ENCODE results near the gene TBC1D17.

The TBC1D17 gene

GRCh38 chr19:49880162-49880869 lies 2.8 kb downstream of the TBC1D17 start:
- H3K27ac ChIP-seq: no peak overlapping the region
- TF ChIP-seq CTCF (IDR thresholded peaks at IDR 0.05) (no peak), ZFX (IDR thresholded peaks at IDR 0.05; ENCODE audit: borderline replicate concordance) (no peak)

GRCh38 chr19:49881186-49881585 lies 3.7 kb downstream of the TBC1D17 start:
- TF ChIP-seq CTCF (IDR thresholded peaks at IDR 0.05) (no peak), ZFX (IDR thresholded peaks at IDR 0.05; ENCODE audit: borderline replicate concordance) (no peak)
- no peak overlapping the region for H3K27ac ChIP-seq

- TF ChIP-seq CTCF (IDR thresholded peaks at IDR 0.05) (no peak), ZFX (IDR thresholded peaks at IDR 0.05; ENCODE audit: borderline replicate concordance) (no peak)
- H3K27ac ChIP-seq: no peak overlapping the region
Measured at GRCh38 chr19:49881672-49882394, 4.3 kb downstream of the TBC1D17 start.

GRCh38 chr19:49882643-49883042 lies 5.1 kb downstream of the TBC1D17 start:
- no peak overlapping the region for H3K27ac ChIP-seq
- TF ChIP-seq ZFX (IDR thresholded peaks at IDR 0.05; ENCODE audit: borderline replicate concordance) (no peak), CTCF (IDR thresholded peaks at IDR 0.05) (no peak)

- H3K27ac ChIP-seq: no peak overlapping the region
- no peak for TF ChIP-seq CTCF (IDR thresholded peaks at IDR 0.05)
- no peak for TF ChIP-seq ZFX (IDR thresholded peaks at IDR 0.05; ENCODE audit: borderline replicate concordance)
Measured at GRCh38 chr19:49883094-49883493, 5.6 kb downstream of the TBC1D17 start.

GRCh38 chr19:49884109-49884508 lies 6.6 kb downstream of the TBC1D17 start:
- H3K27ac ChIP-seq: no peak overlapping the region
- TF ChIP-seq CTCF (IDR thresholded peaks at IDR 0.05) (no peak), ZFX (IDR thresholded peaks at IDR 0.05; ENCODE audit: borderline replicate concordance) (no peak)

- no peak for TF ChIP-seq ZFX (IDR thresholded peaks at IDR 0.05; ENCODE audit: borderline replicate concordance)
- TF ChIP-seq CTCF (IDR thresholded peaks at IDR 0.05): no peak
- 0 out of 2 replicates have a peak overlapping the region, but pooled peaks have one; percentile 29 for H3K27ac ChIP-seq
Measured at GRCh38 chr19:49884760-49885159, 7.3 kb downstream of the TBC1D17 start.
